GM20000 (cell line): Measurements from ENCODE around the gene S1PR4.

ENCODE experiments used
- DNase-seq: peaks from one replicate; pipeline ENCODE4 v3.0.0; 2012; ENCODE audit warnings: low spot score
- TF ChIP-seq, protein P1 (sequence below): IDR thresholded peaks from 2 replicates; pipeline ENCODE4 v1.5.1; 2012; ENCODE audit warnings: mild to moderate bottlenecking, control low read depth; ENCODE audit errors: extremely low read depth, missing control alignments

Gene S1PR4

DNA sequence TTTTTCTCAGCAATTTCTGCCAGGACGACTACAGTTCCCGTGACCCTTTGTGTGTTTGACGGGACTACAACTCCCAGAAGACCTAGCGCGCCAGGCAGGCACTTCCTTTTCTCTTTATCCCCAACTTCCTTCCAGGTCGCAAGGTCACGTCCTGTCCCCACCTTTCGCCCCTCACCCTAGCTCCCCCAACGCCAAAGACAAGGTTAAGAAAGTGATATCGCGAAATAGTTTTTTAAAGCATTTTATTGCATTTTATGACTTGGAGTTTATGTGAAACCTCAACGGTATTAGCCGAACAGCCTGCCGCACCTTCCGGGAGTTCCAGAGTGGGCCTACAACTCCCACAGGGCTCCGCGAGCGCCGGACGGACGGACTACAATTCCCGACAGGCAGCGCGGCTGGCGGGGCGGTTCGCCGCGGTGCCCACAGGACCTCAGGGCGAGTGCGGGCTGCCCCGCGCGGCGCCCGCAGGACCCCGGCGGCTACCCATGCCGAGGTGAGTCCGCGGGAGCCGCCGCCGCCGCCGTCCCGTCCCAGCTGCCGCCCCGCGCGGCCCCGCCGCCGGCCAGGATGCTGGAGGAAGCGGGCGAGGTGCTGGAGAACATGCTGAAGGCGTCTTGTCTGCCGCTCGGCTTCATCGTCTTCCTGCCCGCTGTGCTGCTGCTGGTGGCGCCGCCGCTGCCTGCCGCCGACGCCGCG lies 7.0 kb downstream of the S1PR4 start, which contains the start of gene NCLN:
Gene NCLN, plus strand, starts transcription at position 470 of the 699 bp plus-strand sequence. Its CDS starts 101 bp downstream, at position 571.
- DNase-seq = peak; percentile 95
- TF ChIP-seq, protein P1, sequence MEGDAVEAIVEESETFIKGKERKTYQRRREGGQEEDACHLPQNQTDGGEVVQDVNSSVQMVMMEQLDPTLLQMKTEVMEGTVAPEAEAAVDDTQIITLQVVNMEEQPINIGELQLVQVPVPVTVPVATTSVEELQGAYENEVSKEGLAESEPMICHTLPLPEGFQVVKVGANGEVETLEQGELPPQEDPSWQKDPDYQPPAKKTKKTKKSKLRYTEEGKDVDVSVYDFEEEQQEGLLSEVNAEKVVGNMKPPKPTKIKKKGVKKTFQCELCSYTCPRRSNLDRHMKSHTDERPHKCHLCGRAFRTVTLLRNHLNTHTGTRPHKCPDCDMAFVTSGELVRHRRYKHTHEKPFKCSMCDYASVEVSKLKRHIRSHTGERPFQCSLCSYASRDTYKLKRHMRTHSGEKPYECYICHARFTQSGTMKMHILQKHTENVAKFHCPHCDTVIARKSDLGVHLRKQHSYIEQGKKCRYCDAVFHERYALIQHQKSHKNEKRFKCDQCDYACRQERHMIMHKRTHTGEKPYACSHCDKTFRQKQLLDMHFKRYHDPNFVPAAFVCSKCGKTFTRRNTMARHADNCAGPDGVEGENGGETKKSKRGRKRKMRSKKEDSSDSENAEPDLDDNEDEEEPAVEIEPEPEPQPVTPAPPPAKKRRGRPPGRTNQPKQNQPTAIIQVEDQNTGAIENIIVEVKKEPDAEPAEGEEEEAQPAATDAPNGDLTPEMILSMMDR = no peak

DNA sequence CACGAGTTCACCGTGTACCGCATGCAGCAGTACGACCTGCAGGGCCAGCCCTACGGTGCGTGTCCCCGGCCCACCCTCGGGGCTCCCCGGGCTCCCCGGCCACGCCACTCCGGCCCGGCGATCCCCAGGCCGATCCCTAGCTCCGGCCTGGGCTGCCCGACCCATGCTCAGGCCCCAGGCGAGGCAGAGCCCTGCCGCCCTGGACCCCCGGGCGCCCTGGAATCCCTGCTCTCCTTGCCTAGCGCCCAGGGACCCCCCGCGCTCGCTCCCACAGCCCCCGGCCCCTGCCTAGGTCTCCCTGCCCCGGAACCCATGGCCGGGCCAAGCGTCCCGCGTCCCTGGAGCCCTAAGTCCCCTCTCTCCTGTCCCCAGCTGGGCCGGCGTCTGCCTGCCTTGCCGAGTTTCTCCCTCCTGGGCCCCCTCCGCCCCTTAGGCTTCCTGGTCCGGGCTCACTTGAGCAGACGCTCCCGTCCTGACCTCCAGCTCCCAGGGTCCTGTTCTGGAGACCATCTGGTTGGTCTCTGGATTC lies 7.7 kb downstream of the S1PR4 start:
- no peak for DNase-seq
- TF ChIP-seq, protein P1 = no peak

DNA sequence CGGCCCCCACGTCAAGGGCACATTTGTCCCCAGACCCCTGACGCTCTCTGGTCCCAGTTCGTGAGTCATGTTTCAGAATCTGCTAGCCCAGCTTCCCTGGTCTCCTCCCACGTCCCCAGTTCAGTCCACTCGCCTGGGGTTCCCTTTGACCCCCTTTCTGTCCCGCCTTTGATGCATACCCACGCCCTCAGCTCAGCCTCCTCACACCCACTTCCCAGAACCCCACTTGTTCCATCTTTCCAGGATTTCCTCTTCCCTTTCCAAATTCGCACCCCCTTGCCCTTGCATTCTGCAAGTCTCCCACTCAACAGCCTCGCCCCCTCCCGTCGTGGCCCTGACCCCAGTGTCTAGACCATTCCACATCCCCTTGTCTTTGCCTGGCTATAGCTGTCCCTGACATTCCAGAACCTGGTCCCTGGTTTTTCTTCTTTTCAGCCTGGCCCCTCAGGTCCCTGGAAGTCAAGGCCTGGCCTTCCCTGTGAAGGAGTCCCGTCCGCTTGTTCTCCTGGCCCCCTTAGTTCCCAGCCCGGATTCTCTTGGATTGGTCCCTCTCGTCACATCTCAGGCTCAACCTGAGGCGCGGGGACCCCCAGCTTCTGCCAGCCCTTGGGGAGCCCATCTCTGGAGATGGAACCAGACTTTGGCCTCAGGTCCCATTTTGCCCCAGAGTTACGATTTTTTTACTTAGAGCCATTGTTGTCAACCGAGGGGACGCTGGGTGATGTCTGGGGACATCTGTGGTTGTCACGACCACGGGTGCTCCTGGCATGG lies 8.5 kb downstream of the S1PR4 start:
- TF ChIP-seq, protein P1 = no peak
- no peak for DNase-seq

DNA sequence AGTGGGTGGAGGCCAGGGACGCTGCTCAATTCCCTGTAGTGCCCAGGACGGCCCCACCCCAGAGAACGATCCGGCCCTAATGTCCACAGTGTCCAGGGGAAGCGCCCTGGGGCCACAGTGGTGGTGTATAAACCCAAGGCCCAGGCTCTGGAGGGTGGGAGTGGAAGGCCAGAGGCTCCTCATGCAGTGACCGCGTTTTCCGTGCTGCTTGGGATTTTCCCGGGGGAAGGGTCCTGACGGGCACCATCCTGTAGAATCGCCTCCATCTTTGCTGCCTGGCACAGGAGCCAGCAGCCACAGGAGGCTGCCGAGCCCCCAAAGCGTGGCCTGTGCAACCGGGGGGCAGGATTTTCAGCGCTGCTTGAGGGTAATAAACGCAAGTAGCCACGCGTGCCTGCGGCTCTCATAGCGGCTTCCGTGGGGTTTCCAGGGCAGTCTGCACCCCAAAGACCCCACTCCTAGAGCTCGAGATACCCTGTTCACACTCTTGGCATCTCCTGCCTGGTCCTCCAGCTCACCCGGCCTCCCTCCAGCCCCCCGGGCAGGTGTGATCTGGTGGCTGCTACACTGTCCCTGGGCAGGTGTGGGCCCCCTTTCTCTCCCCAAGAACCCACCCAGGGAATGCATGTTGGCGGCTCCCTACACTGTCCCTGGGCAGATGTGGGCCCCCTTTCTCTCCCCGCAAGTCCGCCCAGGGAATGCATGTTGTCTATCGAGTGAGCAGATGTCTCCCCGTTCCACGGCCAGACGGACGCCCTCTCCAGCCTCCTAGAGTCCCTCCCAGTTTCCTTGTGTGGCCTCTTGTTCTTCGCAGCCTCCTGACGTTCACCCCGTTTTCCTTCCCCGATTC lies 9.3 kb downstream of the S1PR4 start:
- TF ChIP-seq, protein P1 = no peak
- no peak for DNase-seq

DNA sequence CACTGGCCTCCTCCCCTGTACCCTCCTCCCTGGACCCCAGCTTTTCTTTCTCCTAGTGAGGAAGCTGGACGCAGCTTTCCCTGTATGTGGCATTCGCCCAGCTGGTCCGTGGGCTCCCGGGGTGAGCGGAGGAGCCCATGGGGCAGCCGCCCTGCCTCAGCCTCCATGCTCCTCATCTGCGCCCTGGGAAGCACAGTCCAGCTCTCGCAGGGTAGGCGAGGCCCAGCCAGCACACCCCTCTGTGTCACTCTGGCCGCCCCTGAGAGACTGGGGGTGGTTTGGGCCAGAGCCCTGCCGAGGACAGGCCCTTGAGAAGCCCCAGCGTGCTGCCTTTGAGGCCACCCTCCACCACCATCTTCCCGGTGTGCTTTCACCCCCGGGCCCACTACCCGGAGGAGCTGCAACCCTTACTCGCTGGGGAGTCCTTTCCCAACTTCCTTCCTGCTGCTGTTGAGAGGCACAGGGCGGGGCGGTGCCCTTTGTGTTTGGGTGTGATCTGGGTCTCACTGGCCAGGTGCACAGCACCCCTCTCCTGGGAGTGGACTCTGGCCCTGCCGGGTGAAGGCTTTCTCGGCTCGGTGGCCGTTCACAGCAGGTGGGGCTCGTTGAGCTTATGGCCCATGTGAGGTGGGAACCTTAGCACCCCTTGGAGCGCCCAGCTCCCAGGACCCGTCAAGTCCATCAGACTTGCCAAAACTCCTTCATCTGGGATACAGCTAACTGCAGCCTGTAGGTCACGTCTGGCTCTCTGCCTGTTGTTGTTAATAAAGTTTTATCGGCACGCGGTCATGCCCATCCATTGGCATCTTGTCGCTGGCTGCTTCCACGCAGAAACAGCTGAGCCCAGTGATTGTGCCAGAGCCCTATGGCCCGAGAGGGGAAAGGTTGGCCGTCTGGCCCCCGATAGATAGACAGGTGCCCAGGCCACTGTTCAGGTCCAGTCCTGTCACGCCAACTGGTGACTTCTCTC lies 10.3 kb downstream of the S1PR4 start:
- no peak for DNase-seq
- TF ChIP-seq, protein P1 = no peak

DNA sequence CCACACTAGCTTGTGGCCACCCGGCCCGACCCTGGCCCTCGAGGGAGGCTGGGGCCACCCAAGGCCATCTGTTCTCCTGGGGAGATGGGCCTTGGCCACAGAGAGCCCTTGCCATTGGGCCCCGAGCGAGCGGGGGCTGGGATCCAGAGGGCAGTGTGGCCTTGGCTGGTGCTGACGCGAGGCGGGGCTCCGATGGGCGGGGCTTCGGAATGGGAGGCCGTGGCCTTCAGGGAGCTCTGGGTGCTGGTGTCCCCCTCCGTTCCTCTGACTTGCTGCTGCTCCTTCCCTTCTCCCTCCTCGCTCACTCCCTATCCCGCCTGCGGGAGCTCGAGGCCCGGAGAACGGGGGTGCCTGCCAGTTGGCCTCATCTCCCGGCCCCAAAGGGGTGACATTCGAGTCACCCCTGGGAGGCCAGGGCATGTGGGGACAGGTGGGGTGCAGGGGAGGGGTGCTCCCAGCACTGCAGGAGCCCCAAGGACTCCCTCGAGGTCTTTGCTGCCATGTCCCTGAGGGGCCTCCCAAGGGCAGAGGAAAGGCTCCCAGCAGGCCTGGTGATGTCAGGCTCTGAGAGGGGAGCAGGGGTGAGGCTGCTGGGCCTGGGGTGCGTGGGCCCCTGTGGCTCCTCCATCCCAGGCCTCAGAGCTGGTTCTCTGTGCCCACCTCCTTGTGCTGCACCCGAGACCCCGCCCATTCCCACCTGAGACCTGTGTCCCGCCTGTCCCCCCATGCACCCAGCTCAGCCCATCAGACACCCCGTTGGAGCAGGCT lies 11.3 kb downstream of the S1PR4 start:
- TF ChIP-seq, protein P1 = no peak
- DNase-seq = no peak
